GM23248 (cell line): ENCODE results near the gene EEF2K.

Experiments
- EZH2 ChIP-seq: fragments of 200-600 bp; sonication (generic); IDR thresholded peaks from 2 replicates; pipeline ENCODE4 v1.6.1; 2018; ENCODE audit warnings: antibody characterized with exemption, mild to moderate bottlenecking; ENCODE audit not compliant: insufficient read depth, poor library complexity, severe bottlenecking
- EZH2phosphoT487 ChIP-seq: fragments of 200-600 bp; sonication (generic); IDR thresholded peaks from 2 replicates; pipeline ENCODE4 v1.6.1; 2018; ENCODE audit warnings: antibody characterized with exemption, moderate library complexity, mild to moderate bottlenecking, low read depth; ENCODE audit not compliant: insufficient read depth

- TF ChIP-seq EZH2, result no peak
- no peak for TF ChIP-seq EZH2phosphoT487
These were observed 34.1 kb upstream of the EEF2K start for GRCh38 chr16:22171953-22172352.
